Smooth muscle cell (in vitro differentiated cells): ENCODE data around the gene OAS2. TPM values are rescaled to one million over a fixed set of nuclear protein-coding genes. Genes with fewer than 3 reads are reported as not detected.
"Not testable (repeated sequence)": the region's sequence is repeated elsewhere in the genome, so short reads cannot be mapped to it uniquely, and the experiment has no call there.

ENCODE experiments used
- DNase-seq: peaks from one replicate; lab custom pipeline; 2025; ENCODE audit not compliant: unreplicated experiment; lab: John Stamatoyannopoulos, UW
- H2AFZ ChIP-seq: fragments of 200-600 bp; sonication (generic); 2 replicates; pipeline ENCODE4 v1.6.0; 2016; ENCODE audit warnings: antibody characterized with exemption, low read depth, mild to moderate bottlenecking
- H3F3A ChIP-seq: fragments of 200-600 bp; sonication (generic); 2 replicates; pipeline ENCODE4 v1.6.0; 2017; ENCODE audit warnings: antibody characterized with exemption, low read depth
- H3K27ac ChIP-seq: fragments of 200-600 bp; sonication (generic); 2 replicates; pipeline ENCODE4 v1.5.1; 2016; ENCODE audit warnings: low read depth, mild to moderate bottlenecking
- H3K27me3 ChIP-seq: fragments of 200-600 bp; sonication (generic); 2 replicates; pipeline ENCODE4 v1.6.1; 2016; ENCODE audit warnings: low read depth, mild to moderate bottlenecking
- H3K36me3 ChIP-seq: fragments of 200-600 bp; sonication (generic); 2 replicates; pipeline ENCODE4 v1.5.1; 2016; ENCODE audit warnings: low read depth
- H3K4me1 ChIP-seq: fragments of 200-600 bp; sonication (generic); 2 replicates; pipeline ENCODE4 v1.5.1; 2016; ENCODE audit warnings: low read depth
- H3K4me2 ChIP-seq: fragments of 200-600 bp; sonication (generic); 2 replicates; pipeline ENCODE4 v1.6.0; 2016; ENCODE audit warnings: mild to moderate bottlenecking
- H3K4me3 ChIP-seq: fragments of 200-600 bp; sonication (generic); 2 replicates; pipeline ENCODE4 v1.5.1; 2016; ENCODE audit warnings: mild to moderate bottlenecking
- H3K79me2 ChIP-seq: fragments of 200-600 bp; sonication (generic); 2 replicates; pipeline ENCODE4 v1.6.0; 2016; ENCODE audit warnings: low read depth, mild to moderate bottlenecking
- H3K9ac ChIP-seq: fragments of 200-600 bp; sonication (generic); 2 replicates; pipeline ENCODE4 v1.6.0; 2016; ENCODE audit warnings: low read depth
- H3K9me3 ChIP-seq: fragments of 200-600 bp; sonication (generic); replicated peaks from 2 replicates; pipeline ENCODE4 v1.5.1; 2016; ENCODE audit warnings: low read depth
- H4K20me1 ChIP-seq: fragments of 200-600 bp; sonication (generic); 2 replicates; pipeline ENCODE4 v1.6.0; 2016; ENCODE audit warnings: low read depth
- CTCF ChIP-seq: fragments of 200-600 bp; sonication (generic); IDR thresholded peaks from 2 replicates; pipeline ENCODE4 v1.5.1; 2017; ENCODE audit warnings: borderline replicate concordance, mild to moderate bottlenecking, antibody characterized with exemption; ENCODE audit not compliant: insufficient read depth, poor library complexity, severe bottlenecking
- WGBS: methylation state at CpG from one replicate; pipeline ENCODE4 v1.1.7; 2016; ENCODE audit warnings: low lambda C conversion rate; 5-methylcytosine and 5-hydroxymethylcytosine counted together
- polyA plus RNA-seq: library from polyadenylated mRNA; unstranded; fragments of >200 nt; fragmentation: Nextera tagmentation; extraction: Ambion mirVana; gene quantifications from 2 replicates; pipeline ENCODE4 v1.2.1, GENCODE V29; 2016
- total RNA-seq: library from RNA; depleted of rRNA; stranded (reverse); fragments of >200 nt; gene quantifications from 2 replicates; pipeline ENCODE4 v1.2.3, GENCODE V29; 2014

Gene OAS2
- total and polyA plus RNA-seq, 2 experiments from 2014 or later, result not detected

DNA sequence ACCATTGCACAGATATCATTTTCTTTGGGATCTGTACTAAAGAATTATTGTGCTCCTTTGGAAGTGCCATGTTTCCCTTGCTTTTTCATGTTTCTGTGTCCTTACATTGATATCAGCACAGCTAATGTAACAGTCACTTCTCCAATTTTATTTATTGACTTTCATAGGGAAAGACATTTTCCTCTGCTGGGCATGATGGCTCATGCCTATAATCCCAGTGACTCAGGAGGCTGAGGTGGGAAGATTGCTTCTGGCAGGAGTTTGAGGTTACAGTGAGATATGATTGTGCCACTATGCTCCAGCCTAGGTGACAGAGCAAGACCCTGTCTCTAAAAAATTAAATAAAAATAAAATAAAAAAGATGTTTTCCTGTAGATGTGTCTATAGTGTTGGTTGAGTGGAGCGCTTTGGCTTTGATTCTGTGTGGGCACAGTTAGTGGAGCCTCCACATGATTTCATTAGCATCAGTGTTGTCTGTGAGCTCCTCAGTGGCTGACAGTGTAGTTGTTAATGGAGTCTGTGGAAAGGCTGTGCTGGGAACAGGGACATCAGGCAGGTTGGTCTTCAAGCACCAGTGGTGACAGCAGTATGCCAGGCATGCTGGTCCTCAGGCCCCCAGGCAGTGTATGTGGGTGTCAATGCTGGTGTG, 7.4 kb downstream of the OAS2 start:
- 93% methylated on average over 1 of the region's 1 CpG for WGBS

GRCh38 chr12:112986291-112986800, 8.0 kb downstream of the OAS2 start:
- no peaks in the 10 kb centered on the region for H3K79me2 ChIP-seq
- H3K4me2 ChIP-seq, result no peak overlapping the region
- H3K27ac ChIP-seq, result no peak overlapping the region
- no peak overlapping the region for H3K9ac ChIP-seq
- H3K9me3 ChIP-seq, result no peaks in the 10 kb centered on the region
- no peak for TF ChIP-seq CTCF
- 92% methylated on average over 7 of the region's 7 CpGs for WGBS
- H3K36me3 ChIP-seq, result no peaks in the 10 kb centered on the region
- no peaks in the 10 kb centered on the region for H3F3A ChIP-seq
- H3K4me1 ChIP-seq, result no peaks in the 10 kb centered on the region
- H2AFZ ChIP-seq, result no peak overlapping the region
- H3K4me3 ChIP-seq, result no peak overlapping the region
- H4K20me1 ChIP-seq, result no peaks in the 10 kb centered on the region
- H3K27me3 ChIP-seq, result peaks cover 12% of the 10 kb centered on the region
- no peak for DNase-seq

More for the DNA sequence above, 7.4 kb downstream of the OAS2 start:
- no peak for DNase-seq
- no peaks in the 10 kb centered on the region for H3K36me3 ChIP-seq
- no peaks in the 10 kb centered on the region for H3K4me1 ChIP-seq
- H3K27me3 ChIP-seq, result peaks cover 12% of the 10 kb centered on the region
- H3K27ac ChIP-seq, result no peak overlapping the region
- no peak overlapping the region for H3K4me2 ChIP-seq
- no peak overlapping the region for H2AFZ ChIP-seq
- H3K9ac ChIP-seq, result no peak overlapping the region
- H4K20me1 ChIP-seq, result no peaks in the 10 kb centered on the region
- H3K4me3 ChIP-seq, result no peak overlapping the region
- no peak for TF ChIP-seq CTCF
- H3K9me3 ChIP-seq, result no peaks in the 10 kb centered on the region
- no peaks in the 10 kb centered on the region for H3K79me2 ChIP-seq
- no peaks in the 10 kb centered on the region for H3F3A ChIP-seq

DNA sequence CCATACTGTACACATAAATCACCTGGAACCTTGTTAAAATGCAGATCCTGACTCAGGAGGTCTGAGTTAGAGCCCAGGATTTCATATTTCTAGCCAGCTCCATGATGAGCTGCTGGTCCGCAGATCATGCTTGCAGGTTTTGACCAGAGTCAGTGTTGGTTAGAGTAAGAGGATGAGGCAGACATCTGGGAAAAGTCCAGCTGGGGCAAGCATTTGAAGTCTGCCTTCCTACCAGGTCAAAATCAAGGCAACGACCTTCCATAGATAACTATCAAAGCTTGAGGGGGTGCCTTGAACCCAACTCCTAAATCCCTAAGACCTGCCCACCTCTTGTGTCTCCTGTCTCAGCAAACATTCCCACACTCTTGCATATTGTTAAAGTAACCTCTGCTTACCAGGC, 9.2 kb downstream of the OAS2 start:
- Histone ChIP-seq H3K4me2 (no peak overlapping the region), H3K4me1 (no peaks in the 10 kb centered on the region), H3K36me3 (no peaks in the 10 kb centered on the region), H4K20me1 (no peaks in the 10 kb centered on the region), H3K27ac (no peak overlapping the region), H3F3A (no peaks in the 10 kb centered on the region), H2AFZ (no peak overlapping the region), H3K79me2 (no peaks in the 10 kb centered on the region), H3K9ac (no peak overlapping the region), H3K9me3 (no peaks in the 10 kb centered on the region), H3K27me3 (peaks cover 12% of the 10 kb centered on the region), H3K4me3 (no peak overlapping the region)
- DNase-seq, result no peak
- 78% methylated on average over 2 of the region's 2 CpGs for WGBS
- TF ChIP-seq CTCF, result no peak

GRCh38 chr12:112988224-112988623, 9.9 kb downstream of the OAS2 start:
- Histone ChIP-seq H3K27me3 (peaks cover 12% of the 10 kb centered on the region), H3F3A (no peaks in the 10 kb centered on the region), H3K36me3 (no peaks in the 10 kb centered on the region), H4K20me1 (no peaks in the 10 kb centered on the region), H3K27ac (no peak overlapping the region), H3K79me2 (no peaks in the 10 kb centered on the region), H3K9ac (no peak overlapping the region), H3K9me3 (no peaks in the 10 kb centered on the region), H3K4me1 (no peaks in the 10 kb centered on the region), H3K4me2 (no peak overlapping the region), H2AFZ (no peak overlapping the region), H3K4me3 (no peak overlapping the region)
- TF ChIP-seq CTCF, result no peak
- DNase-seq, result no peak
- 70% methylated on average over 3 of the region's 3 CpGs for WGBS

DNA sequence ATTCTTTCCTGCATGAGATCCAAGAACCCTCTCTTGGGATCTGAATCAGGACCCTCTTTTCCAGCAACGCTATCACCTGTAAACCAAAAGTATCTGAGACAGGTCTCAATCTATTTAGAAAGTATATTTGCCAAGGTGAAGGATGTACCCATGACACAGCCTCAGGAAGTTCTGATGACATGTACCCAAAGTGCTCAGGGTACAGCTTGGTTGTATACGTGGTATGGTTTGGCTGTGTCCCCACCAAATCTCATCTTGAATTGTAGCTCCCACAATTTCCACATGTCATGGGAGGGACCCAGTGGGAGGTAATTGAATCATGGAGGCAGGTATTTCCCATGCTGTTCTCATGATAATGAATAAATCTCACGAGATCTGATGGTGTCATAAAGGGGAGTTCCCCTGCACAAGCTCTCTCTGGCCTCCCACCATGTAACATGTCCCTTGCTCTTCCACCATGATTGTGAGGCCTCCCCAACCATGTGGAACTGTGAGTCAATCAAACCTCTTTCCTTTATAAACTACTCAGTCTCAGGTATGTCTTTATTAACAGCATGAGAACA, 10.6 kb downstream of the OAS2 start:
- not testable (repeated sequence) for H3F3A ChIP-seq, H3K36me3 ChIP-seq, H3K9me3 ChIP-seq, H3K4me3 ChIP-seq, H4K20me1 ChIP-seq, H3K4me2 ChIP-seq, H3K79me2 ChIP-seq, H3K4me1 ChIP-seq, H3K27ac ChIP-seq, H2AFZ ChIP-seq, DNase-seq, H3K9ac ChIP-seq
- WGBS, result 80% methylated on average over 3 of the region's 3 CpGs
- peaks cover 12% of the 10 kb centered on the region for H3K27me3 ChIP-seq
